ENCODE measurements around the gene CRTC3. TPM values are rescaled to one million over a fixed set of nuclear protein-coding genes. Genes with fewer than 3 reads are reported as not detected.
"Not testable (repeated sequence)": the region's sequence is repeated elsewhere in the genome, so short reads cannot be mapped to it uniquely, and the experiment has no call there.

Gene CRTC3
- total RNA-seq, 1 donor from 2014 or later = 8.1 TPM

DNA sequence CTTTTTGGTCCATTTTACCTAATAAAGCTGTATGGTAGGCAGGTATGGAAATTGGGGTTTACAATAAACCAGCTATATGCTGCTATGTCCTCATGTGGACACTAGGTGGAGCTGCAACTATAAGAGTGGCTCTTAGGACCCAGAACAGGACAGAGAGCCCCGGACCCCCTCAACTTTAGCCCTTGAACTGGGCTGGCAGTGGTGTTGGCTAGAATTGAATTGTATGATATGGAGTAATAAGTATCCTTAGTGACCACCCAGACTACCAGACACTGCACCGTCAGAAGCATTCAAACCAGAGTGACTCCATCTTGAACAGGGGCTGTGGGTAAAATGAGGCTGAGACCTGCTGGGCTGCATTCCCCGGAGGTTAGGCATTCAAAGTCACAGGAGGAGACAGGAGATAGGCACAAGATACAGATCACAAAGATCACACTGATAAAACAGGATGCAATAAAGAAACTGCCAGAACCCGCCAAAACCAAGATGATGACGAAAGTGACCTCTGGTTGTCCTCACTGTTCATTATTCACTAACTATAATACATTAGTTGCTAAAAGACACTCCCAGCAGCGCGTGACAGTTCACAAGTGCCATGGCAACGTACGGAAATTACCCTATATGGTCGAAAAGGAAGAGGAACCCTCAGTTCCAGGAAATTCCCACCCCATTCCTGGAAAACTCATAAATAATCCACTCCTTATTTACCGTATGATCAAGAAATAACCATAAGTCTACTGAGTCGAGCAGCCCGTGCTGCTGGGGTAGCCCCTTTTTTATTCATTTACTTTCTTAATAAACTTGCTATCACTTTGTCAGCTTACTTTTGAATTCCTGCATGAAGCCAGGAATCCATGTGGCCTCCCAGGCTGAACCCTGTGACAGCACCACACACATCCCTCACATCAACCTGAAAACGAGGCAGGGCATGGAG lies 118.7 kb downstream of the CRTC3 start:
- peak; percentile 77 for DNase-seq (ENCODE audit: low read depth, low spot score)

DNA sequence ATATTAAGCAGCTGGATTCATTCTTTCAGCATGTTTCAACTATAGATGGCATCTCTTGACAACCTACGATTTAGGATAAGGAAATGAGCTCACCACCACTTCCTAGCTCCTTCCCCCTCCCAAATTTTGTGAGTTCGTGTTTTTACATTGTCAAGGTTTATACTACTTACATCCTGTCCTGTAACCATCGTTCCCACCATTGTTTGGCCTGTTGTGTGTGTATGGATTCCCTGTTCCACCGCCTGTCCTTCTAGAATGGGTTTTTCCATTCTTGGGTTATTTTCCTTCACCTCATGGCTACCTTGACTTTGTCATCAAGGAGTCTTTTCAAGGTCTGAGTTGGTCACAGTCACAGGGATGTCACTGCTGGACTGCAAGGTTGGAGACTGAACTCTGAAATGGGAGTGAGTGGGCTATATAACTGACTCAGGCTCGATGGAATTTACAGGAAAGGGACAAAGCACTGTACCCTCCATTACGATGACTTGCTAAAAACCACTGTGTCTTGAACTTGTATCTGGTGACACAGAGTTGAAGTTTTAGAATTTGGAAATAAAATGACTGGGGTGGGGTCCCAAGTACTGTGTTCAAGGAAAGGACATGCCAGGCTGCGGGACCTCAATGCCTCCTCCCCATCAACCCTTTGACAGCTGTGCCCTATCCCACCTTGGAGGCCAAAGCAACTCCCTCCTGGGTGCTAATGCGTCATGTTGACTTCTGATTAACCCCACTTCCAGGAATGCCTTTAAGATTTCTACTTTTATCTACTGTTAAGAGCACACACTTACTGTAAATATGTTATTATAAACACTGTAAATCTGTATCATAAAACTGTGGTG lies 120.6 kb downstream of the CRTC3 start:
- peak; percentile 71 for DNase-seq (ENCODE audit: low read depth, low spot score)

DNA sequence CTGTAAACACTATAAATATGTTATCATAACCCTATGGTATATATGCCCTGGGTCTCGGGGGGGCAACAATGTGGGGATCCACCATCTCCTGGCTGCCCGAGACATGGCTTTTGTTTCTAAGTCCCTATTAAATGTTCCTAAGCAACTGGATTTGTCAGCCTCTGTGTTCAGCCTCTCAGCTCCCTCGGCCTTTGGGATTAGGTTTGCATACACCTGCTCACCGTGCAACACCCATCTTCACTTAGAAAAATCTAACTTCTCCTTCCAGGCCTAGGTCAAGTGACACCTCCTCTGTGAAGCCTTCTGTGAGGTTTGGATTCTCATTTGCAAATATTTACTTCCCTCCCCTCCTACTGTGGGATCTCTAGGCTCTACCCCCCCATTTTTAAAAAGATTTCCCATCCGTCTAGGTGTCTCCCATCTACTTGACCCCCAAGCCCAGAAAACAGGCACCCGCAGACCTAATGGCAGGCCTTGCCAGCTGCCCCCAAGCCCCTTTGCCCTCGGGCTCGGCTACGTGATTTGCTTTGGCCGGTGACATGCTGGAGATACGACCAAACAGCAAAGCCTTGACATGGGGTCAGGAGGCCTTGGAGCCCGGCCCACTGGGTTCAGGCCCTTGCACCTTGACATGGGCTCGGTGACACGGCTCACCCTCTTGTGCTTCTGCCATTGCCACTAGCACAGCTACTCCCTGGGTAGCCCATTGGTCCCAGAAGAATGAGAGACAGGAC lies 121.4 kb downstream of the CRTC3 start:
- DNase-seq (ENCODE audit: low read depth, low spot score) = no peak

DNA sequence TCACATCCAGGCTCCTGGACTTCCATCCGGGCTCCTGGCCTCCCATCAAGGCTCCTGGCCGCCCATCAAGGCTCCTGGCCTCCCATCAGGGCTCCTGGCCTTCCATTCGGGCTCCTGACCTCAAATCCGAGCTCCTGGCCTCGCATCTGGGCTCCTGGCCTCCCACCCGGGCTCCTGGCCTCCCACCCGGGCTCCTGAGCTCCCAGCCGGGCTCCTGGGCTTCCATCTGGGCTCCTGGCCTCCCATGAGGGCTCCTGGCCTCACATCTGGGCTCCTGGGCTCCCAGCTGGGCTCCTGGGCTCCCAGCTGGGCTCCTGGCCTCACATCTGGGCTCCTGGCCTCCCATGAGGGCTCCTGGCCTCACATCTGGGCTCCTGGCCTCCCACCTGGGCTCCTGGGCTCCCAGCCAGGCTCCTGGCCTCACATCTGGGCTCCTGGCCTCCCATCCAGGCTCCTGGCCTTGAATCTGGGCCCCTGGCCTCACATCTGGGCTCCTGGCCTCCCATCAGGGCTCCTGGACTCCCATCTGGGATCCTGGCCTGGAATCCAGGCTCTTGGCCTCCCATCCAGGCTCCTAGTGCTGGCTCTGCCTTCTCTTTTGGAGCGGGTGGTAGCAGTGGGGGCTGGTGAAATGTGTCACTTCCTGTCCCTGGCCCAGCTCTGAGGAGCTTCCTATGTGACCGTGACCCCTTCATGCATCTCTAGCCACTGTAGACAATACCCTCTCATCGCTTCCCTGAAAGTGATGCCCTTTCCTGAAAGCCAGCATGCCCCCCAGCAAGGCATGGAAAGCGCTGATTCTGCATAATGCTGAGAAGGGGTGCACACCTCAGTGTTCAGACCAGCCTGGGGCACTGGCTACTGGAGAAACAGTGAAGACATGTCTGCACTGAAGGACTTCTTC lies 124.8 kb downstream of the CRTC3 start:
- DNase-seq (ENCODE audit: low read depth, low spot score) = no peak

DNA sequence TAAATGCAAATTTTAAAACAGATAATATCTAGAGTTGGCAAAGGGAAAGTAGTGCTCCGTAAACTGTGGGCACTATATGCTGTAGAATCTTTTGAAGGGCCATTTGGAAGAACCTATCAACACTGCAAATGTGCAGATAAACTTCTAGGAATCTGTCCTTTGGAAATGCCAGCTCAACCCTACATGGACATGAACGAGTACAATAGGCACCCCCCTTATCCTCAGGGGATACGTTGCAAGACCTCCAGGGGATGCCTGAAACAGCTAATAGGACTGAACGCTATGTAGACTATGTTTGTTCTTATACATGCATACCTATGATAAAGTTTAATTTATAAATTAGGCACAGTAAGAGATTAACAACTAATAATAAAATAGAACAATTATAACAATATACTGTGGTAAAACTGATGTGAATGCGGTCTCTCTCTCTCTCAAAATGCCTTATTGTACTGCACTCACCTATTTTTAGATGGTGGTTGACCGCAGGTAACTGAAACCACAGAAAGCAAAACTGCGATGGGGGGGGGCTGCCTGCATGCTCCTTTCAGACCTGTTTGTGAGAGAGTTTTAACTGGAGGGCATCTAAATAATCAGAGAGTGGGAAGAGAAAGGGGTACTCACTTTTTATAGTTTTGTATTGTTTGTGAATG lies 127.9 kb downstream of the CRTC3 start:
- DNase-seq (ENCODE audit: low read depth, low spot score) = not testable (repeated sequence)

DNA sequence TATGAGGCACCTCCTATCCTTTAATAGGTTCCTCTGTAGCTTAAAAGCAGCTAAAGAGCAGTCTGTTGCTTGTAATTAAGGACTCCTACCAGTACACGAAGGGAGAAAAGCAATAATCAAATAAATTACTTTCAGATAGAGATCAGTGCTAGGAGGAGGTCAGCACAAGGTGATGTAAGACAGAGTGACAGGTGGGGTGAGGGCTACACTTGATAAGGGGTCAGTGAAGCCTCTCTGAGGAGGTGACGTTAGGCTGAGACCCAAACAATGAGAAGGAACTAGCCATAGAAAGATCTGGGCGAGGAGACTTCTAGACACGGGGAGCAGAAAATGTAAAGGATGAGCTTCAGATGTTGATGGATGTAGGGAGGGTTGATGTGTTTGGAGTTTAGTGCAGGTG lies 129.8 kb downstream of the CRTC3 start:
- DNase-seq (ENCODE audit: low read depth, low spot score) = no peak

DNA sequence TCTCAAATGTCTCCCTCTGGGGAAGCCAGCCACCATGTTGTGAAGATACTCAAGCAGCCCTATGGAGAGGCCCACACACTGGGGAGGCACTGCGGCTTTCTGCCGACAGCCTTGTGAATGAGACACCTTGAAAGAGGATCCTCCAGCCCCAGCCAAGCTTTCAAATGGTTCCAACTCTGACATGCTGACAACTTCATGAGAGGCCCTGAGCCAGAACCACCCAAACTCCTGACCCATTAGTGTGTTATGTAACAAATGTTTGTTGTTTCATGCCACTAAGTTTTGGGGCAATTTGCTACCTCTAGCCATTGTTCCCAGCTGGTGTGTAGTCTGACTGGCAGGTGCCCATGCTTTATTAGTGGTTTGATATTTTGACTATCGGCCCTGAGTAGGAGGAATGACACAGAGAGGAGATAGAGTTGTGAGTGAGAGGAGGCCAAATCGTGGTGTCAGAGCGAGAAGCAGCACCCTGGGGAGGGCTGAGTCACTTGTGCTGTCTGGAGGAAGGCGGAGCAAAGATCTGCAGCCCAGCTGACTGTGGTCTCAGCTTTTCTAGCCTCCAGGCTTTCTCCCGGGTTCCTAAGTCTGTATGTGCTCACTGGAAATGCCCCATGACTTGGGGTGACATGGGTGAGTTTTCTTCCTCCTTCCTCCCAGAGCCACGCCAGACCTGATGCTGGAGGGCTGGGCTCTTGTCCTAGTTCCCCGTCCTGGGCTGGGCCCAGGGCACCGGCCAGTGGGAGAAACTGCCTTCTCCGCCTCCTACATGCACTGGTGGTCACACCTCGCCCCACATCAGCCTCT lies 130.7 kb downstream of the CRTC3 start:
- no peak for DNase-seq (ENCODE audit: low read depth, low spot score)

DNA sequence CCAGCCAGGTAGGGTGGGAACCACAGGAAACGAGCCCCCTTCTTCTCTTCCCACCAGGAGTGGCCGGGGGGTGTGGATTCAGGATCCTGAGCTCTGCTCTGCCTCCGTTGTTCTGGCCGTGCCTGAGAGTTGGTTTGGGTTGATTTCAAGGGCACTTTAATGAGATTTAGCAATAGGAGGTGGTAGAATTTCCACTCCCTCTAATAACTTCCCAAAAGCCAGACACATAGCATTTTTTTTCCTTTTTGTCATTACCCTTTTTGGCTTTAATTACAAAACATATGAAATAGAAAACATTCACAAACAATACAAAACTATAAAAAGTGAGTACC lies 131.2 kb downstream of the CRTC3 start:
- DNase-seq (ENCODE audit: low read depth, low spot score) = not testable (repeated sequence)

DNA sequence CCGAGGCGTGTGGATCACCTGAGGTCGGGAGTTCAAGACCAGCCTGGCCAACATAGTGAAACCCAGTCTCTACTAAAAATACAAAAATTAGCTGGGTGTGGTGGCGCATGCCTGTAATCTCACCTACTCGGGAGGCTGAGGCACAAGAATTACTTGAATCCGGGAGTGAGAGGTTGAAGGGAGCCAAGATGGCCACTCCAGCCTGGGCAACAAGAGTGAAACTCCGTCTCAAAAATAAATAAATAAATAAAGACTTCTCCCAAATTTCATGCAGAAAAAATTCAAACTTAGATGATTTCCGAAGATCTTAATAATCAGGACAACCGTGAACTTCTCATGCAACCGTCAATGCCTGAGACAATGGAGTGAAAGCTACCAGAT lies 134.3 kb downstream of the CRTC3 start:
- not testable (repeated sequence) for DNase-seq (ENCODE audit: low read depth, low spot score)

DNA sequence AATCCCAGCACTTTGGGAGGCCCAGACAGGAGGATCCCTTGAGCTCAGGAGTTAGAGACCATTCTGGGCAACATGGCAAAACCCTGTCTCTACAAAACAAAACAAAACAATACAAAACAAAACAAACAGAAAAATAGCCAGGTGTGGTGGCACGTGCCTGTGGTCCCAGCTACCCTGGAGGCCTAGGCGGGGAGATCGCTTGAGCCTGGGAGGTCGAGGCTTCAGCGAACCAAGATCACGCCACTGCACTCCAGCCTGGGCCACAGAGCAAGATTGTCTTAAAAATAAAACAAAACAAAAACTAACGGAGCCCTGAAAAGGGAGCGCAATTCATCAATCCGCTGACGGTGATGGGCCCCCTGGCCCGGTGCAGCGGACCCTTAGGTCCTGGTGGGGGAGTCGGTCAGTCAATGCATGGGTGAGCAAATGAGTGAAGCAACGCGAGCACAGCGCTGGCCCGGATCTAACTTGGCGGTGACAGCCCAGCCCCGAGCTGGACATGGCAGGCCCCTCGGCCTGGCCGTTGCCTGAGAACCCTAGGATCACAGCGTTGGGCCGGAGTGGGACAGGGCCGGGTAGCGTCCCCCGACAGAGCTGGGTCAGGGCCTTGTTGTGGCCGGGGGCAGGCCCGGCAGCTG lies 135.0 kb downstream of the CRTC3 start:
- DNase-seq (ENCODE audit: low read depth, low spot score) = no peak

DNA sequence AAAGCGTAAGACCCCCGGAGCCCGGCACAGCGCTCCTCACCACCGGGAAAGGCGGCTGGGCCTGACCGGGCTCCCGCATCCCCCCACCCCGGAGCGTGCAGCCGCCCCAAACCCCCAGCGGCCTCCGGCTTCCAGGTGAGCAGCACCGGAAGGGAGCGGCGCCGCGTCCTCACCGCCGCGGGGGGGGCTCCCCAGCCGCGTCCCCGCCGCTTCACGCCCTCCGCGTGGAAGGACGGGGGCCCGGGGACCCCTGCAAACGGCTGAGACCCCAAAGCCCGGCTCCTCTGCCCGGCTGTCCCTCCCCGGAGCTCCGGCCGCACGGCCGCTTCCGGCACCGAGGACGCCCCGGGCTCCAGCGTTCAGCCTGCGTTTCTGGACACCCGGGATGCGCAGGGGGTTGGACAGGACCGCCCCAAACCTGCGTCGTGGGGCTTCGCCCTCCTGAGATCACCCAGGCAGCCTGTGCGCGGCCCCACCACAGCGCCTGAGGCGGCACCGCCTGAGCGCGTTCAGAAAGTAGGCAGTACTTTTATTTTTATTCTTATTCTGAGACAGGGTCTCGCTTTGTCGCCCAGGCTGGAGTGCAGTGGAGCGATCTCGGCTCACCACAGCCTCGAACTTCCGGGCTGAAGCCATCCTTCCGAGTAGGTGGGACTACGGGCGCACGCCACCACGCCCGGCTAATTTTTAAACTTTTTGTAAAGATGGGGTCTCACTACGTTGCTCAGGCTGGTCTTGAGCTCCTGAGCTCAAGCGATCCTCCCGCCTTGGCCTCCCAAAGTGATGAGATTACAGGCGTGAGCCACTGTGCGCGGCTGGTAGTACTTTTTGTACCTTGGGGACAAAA lies 135.8 kb downstream of the CRTC3 start:
- DNase-seq (ENCODE audit: low read depth, low spot score) = no peak

DNA sequence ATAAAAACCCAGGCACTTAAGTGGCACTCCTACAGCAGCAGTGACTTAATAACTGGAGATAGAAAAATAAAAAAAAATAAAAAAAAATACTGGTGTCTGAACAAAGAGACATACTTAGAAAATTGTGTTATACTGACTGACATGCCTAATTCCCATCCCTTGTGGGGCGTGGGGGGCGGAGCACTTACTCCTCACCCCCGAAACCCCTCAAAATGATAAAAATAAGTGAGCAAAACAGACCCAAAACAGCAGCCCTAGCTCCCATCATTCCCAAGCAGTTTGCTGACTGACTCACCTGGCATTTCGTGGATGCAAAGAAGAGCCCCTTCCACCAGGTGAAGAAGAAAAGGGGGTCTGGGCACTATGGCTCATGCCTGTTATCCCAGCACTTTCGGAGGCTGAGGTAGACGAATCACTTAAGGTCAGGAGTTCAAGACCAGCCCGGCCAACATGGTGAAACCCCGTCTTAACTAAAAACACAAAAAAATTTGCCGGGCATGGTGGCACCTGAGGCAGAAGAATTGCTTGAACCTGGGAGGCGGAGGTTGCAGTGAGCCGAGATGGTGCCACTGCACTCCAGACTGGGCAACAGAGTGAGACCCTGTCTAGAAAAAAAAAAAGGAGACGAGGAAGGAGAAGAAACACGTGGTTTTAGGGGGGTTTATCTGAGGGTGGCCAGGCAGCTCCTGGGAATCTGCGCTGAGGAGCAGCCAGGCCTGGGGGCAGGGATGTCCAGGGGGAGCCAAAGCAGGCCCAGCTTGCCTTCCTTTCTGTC lies 136.6 kb downstream of the CRTC3 start:
- DNase-seq (ENCODE audit: low read depth, low spot score) = no peak

DNA sequence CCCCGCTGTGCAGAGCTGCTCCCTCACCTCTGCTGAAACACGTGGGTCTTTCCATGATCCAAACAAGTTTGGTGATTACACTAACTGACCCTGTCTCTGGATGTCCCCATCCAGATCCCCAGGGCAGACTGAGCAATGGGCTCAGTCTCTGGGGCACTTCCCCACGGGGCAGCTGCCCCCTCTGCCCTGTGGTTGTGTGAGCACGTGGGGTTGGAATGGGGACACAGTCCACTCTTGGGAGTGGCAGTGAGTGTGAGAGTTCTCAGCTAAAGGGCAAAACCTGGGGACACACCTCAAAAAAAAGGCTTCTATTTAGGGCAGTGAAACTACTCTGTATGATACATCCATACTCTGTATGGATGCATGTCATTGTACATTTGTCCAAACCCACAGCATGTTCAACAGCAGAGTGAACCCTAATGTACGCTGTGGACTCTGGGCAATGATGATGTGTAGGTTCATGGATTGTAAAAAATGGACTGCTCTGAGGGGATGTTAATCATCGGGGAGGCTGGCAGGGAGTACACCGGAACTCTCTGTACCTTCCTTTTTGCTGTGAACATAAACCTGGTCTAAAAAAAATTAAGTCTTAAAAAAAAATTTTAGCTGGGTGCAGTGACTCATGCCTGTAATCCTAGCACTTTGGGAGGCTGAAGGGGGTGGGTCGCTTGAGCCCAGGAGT lies 137.5 kb downstream of the CRTC3 start:
- no peak for DNase-seq (ENCODE audit: low read depth, low spot score)

DNA sequence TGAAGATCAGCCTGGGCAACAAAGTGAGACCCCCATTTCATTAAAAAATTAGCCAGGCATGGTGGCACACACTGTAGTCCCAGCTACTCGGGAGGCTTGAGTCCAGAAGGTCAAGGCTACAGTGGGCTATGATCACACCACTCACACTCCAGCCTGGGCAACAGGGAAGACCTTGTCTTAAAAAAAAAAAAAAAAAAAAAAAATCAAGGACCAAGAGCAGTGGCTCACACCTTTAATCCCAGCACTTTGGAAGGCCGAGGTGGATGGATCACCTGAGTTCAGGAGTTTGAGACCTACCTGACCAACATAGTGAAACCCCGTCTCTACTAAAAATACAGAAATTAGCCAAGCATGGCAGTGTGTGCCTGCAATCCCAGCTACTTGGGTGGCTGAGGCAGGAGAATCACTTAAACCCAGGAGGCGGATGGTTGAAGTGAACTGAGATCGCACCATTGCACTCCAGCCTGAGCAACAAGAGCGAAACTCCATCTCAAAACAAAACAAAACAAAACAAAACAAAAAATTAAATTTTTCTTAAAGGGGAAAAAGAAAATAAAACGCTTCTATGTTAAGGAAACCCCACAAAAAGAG lies 138.1 kb downstream of the CRTC3 start:
- DNase-seq (ENCODE audit: low read depth, low spot score) = not testable (repeated sequence)

DNA sequence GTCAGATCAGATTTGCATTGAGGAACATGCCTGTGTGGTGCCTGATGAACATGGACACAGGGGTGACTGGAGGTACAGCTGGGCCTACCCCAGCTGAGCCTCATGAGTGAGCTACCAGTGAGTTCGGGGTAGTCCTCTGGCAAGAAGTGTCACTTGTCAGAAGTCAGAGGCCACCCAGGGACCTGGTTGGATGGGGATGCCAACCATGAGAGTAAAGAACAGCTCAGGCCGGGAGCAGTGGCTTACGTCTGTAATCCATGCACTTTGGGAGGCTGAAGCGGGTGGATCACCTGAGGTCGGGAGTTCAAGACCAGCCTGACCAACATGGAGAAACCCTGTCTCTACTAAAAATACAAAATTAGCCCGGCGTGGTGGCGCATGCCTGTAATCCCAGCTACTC lies 140.9 kb downstream of the CRTC3 start:
- not testable (repeated sequence) for DNase-seq (ENCODE audit: low read depth, low spot score)

DNA sequence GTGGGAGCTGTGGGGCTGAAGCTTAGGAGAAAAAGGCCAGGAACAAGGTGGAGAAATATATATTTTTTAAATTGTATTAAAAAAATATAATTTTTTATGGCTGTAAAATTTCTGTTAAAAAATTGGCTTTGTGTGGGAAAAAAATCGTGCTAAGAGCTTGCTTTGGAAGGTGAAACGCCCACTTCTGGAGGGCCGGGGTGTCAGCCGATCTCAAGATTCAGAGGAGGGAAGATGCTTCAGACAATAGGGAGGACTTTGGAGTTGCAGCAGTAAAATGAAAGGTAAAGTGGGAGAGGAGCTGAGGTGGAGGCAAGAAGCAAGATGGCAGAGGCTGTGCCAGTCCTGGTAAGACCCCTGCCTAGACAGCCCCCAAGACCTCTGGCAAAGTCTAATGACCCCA lies 141.5 kb downstream of the CRTC3 start:
- no peak for DNase-seq (ENCODE audit: low read depth, low spot score)

Measured in pulmonary artery endothelial cell (primary cell).